Pulmonary artery endothelial cell (primary cell): ENCODE data around the gene SLC35A3. TPM values are rescaled to one million over a fixed set of nuclear protein-coding genes. Genes with fewer than 3 reads are reported as not detected.
"Not testable (repeated sequence)": the region's sequence is repeated elsewhere in the genome, so short reads cannot be mapped to it uniquely, and the experiment has no call there.

Experiments
- DNase-seq: peaks from one replicate; pipeline ENCODE4 v3.0.0-alpha.2; 2011; ENCODE audit warnings: low read depth, low spot score
- total RNA-seq: library from RNA; depleted of rRNA; stranded (reverse); fragments of >200 nt; gene quantifications from 2 replicates; pipeline ENCODE4 v1.2.3, GENCODE V29; 2014

SLC35A3 gene
- 20.8 and 31.0 TPM in 2 replicates for total RNA-seq

- DNase-seq, result peak; percentile 19
Measured at GRCh38 chr1:99969729-99970621, at the start of gene SLC35A3. TSS of gene SLC35A3 (plus strand) at chr1:99969996. CDS start at chr1:99993555, 23,559 bp downstream.

DNA sequence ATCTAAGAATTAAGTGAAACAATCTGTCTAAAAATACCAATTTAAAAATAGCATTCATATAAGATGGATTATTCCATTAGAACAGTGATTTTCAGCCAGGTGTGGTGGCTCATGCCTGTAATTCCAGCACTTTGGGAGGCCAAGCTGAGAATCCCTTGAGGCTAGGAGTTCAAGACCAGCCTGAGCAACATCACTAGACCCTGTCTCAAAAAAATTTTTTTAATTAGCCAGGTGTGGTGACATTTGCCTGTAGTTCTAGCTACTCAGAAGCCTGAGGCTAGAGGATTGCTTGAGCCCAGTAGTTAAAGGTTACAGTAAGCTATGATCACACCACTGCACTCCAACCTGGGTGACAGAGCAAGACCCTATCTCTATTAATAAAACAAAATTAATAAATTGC is 35.0 kb upstream of the SLC35A3 start:
- DNase-seq, result no peak

- DNase-seq, result no peak
Measured at GRCh38 chr1:99935534-99935933, 34.3 kb upstream of the SLC35A3 start.

DNA sequence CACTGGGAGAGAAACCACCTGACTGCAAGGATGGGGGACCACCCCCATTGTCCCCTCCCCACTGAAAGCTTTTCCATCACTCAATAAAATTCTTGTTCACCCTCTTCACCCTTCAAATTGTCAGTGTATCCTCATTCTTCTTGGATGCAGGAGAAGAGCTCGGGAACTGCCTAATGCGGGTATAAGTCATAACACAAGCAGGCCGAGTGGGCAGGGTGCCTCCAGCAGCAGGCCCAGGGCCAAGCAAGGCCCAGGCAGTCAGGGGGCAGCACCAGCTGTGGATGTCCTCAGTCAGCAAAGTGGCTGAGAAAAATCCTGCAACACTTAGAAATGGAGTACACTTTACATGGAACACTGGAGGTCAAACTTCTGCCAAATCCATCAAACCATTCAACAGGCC is 33.7 kb upstream of the SLC35A3 start:
- no peak for DNase-seq

GRCh38 chr1:99942723-99943122 is 27.1 kb upstream of the SLC35A3 start:
- no peak for DNase-seq

GRCh38 chr1:99943223-99943794 is 26.5 kb upstream of the SLC35A3 start:
- no peak for DNase-seq

- DNase-seq, result no peak
Measured at GRCh38 chr1:99944192-99944591, 25.6 kb upstream of the SLC35A3 start.

GRCh38 chr1:99945174-99945573 is 24.6 kb upstream of the SLC35A3 start:
- DNase-seq, result no peak

DNA sequence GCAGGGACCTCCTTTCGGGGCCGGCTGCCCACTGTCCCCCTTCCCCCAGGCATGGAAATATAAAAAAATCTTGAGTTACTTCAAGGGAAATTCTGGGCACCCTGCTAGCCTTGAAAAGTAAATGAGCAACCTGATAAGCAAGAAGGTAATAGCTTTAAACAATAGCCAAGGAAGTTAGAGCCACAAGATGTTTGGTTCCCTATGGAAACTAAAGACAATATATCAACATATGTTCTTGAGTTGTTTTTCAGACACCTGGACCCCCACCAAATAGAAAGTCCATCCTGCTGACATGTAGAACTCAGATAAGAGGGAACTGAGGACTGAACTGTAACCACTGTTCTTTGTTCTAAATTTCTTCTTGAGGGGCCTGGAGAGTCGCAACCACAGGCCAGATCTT is 19.3 kb upstream of the SLC35A3 start:
- DNase-seq, result no peak

- no peak for DNase-seq
Measured at GRCh38 chr1:99952522-99952921, 17.3 kb upstream of the SLC35A3 start.

GRCh38 chr1:99955375-99955774 is 14.4 kb upstream of the SLC35A3 start:
- DNase-seq, result no peak

DNA sequence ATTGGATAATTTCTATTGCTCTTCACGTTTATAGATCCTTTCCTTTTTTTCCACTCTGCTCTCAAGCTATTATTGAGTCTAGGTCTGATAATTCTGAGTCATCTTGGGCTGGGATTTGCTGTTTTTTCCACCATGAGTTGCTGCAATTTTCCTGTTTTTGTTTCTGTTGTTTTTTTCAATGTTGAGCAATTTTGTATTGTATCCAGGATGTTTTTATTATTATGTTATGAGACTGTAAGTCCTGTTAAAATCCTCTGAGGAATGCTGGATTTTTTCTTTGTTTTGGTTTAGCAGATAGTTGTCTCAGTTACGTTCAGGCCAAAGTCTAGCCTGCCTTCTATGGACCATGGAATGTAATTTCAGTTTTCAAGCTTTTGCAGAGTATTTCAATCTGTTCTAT is 13.0 kb upstream of the SLC35A3 start:
- peak; percentile 61 for DNase-seq

DNA sequence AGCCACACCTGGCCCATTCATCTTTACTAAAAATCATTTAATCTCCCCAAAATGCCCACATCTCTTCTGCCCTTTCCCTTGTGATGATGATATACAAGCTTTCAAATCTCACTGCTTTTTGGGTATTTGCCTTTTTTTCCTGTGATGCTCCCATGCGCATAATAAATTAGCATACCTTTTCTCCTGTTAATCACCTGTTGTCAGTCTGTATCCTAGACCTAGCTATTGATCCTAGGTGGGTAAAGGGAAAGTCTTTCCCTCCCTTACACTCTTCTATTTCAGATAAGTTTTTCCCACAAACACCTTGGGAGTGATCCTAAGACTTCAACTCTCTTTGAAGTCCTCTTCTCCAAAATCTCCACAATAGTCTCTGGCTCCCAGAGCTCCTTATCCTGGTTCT is 12.0 kb upstream of the SLC35A3 start:
- DNase-seq, result no peak

GRCh38 chr1:99959189-99959705 is 10.5 kb upstream of the SLC35A3 start:
- not testable (repeated sequence) for DNase-seq

DNA sequence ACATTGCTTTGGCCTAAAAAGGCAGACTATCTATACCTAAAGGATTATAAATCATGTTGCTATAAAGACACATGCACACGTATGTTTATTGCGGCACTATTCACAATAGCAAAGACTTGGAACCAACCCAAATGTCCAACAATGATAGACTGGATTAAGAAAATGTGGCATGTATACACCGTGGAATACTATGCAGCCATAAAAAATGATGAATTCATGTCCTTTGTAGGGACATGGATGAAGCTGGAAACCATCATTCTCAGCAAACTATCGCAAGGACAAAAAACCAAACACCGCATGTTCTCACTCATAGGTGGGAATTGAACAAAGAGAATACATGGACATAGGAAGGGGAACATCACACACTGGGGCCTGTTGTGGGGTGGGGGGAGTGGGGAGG is 9.5 kb upstream of the SLC35A3 start:
- DNase-seq, result not testable (repeated sequence)

- DNase-seq, result peak; percentile 40
Measured at GRCh38 chr1:99963041-99963795, 6.6 kb upstream of the SLC35A3 start.

GRCh38 chr1:99964806-99965205 is 5.0 kb upstream of the SLC35A3 start:
- DNase-seq, result no peak

DNA sequence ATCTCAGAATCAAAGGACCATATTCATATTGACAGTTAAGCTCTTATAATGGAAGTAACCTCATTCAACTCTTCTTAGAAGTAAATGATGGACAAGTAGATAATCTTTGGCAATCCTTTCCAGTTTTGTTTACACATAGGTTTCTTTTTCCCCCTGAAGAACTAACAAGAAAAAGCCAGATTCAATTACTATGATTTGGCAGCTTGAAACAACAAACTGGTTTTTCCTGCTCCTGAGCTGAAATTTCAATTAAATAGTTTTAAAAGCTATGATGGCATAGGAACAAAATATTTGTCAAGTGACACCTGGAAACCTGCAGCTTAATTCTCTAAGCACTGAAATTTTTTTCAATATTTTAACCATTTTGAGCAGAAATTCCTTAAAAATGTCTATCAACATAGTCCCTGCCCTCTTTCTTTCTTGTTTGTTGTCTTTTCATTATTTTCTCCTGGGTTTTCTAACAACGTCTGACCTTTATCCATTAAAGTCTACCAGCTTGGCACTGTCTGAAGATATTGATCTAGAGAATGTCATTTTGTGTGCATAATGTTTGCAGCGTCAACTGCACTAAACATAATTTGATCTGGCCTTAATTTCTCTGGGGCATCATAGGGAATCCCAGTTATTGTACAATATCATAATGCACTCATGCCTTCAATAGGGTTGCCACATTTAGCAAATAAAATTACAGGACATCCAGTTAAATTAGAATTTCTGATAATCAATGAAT is 4.0 kb upstream of the SLC35A3 start:
- DNase-seq, result no peak

DNA sequence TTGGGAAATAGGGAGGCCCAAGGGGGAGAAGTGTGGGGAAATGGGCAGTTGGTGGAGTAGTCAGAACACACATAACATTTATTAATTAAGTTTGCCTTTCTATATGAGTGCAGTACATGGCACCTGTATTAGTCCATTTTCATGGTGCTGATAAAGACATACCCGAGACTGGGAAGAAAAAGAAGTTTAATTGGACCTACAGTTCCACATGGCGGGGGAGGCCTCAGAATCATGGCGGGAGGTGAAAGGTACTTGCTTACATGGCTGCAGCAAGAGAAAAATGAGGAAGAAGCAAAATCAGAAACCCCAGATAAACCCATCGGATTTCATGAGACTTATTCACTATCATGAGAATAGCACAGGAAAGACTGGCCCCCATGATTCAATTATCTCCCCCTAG is 1.6 kb upstream of the SLC35A3 start:
- no peak for DNase-seq

GRCh38 chr1:99969260-99969728 is 502 bp upstream of the SLC35A3 start:
- no peak for DNase-seq

- no peak for DNase-seq
Measured at GRCh38 chr1:99970713-99971255, 988 bp downstream of the SLC35A3 start.
